A549 treated with GW870086 at 1 μM for 4 hours (cell line): ENCODE results near the gene FCER1A. TPM values are rescaled to one million over a fixed set of nuclear protein-coding genes. Genes with fewer than 3 reads are reported as not detected.

Experiments
- total RNA-seq: library from RNA; stranded (reverse); fragments of 200-300 nt; extraction: Qiagen RNA extraction; gene quantifications from 5 replicates; pipeline ENCODE4 v1.2.3, GENCODE V29; 2022; ENCODE audit warnings: low read depth

FCER1A gene
- total RNA-seq: not detected in 5 replicates

DNA sequence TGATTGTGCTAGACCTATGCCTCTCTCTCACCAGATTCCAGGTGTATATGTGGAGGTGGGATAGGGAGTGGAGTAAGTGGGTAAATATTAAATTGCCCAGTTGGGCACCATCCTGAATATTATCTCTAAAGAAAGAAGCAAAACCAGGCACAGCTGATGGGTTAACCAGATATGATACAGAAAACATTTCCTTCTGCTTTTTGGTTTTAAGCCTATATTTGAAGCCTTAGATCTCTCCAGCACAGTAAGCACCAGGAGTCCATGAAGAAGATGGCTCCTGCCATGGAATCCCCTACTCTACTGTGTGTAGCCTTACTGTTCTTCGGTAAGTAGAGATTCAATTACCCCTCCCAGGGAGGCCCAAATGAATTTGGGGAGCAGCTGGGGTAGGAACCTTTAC lies at the start of gene FCER1A:
Gene FCER1A (plus strand): TSS at position 242 of the 400 bp plus-strand sequence. CDS start 29 bp downstream, at position 271.

Other genes with a start within 250 kb of the FCER1A start
- gene AIM2, start 225.6 kb upstream of the FCER1A start, total RNA-seq: not detected in 5 replicates
- gene CADM3, start 130.7 kb upstream of the FCER1A start, total RNA-seq: 0.06 to 0.19 TPM (median 0.09 TPM) in 4 of 5 replicates, not detected in the other
- not detected in 5 replicates for gene ACKR1, start 97.5 kb upstream of the FCER1A start, total RNA-seq
- gene OR10J4, start 129.9 kb downstream of the FCER1A start, total RNA-seq: not detected in 5 replicates
- gene OR10J1, start 137.4 kb downstream of the FCER1A start, total RNA-seq: not detected in 5 replicates
- not detected in 5 replicates for gene OR10J5, start 233.7 kb downstream of the FCER1A start, total RNA-seq